CD4-positive, alpha-beta T cell (primary cell): Measurements from ENCODE around the gene ELMO1. TPM values are rescaled to one million over a fixed set of nuclear protein-coding genes. Genes with fewer than 3 reads are reported as not detected.
"Not testable (repeated sequence)": the region's sequence is repeated elsewhere in the genome, so short reads cannot be mapped to it uniquely, and the experiment has no call there.

Experiments used
- ATAC-seq: fragments of 200-7000 bp; cut with Tn5 transposase; one replicate; pipeline ENCODE4 v1.10.0; 2022; ENCODE audit warnings: mild to moderate bottlenecking; ENCODE audit not compliant: poor library complexity
- CTCF ChIA-PET: fragments of 350-600 bp; sonication (Branson Sonifier 250); formaldehyde crosslinking; loops from one replicate; lab custom pipeline; 2021; ENCODE audit warnings: antibody characterized with exemption, inconsistent platforms; lab: Charles Lee
- POLR2A ChIA-PET: fragments of 350-600 bp; sonication (Branson Sonifier 250); formaldehyde crosslinking; loops from one replicate; lab custom pipeline; 2021; ENCODE audit warnings: antibody characterized with exemption, inconsistent platforms; lab: Charles Lee
- DNase-seq, 14 experiments: peaks; one replicate each; pipeline ENCODE4 v3.0.0-alpha.2; 2013 to 2020; ENCODE audit warnings: mixed read lengths in 2 of 14
- H3K27ac ChIP-seq, 2 donors: one replicate each; pipeline versions ENCODE4 v1.5.1 to v1.7.0; 2013; ENCODE audit warnings: low read length in 2 of 2, low read depth in 1 of 2, mild to moderate bottlenecking in 1 of 2
- H3K27me3 ChIP-seq, 2 experiments: 1 replicate in 1 of 2; 2 replicates in 1 of 2; pipeline versions ENCODE4 v1.6.1 to v1.7.0; 2013; ENCODE audit warnings: low read length in 2 of 2, control low read depth in 1 of 2, mild to moderate bottlenecking in 1 of 2, moderate library complexity in 1 of 2; ENCODE audit not compliant: insufficient read depth in 2 of 2, control insufficient read depth in 1 of 2
- H3K36me3 ChIP-seq: one replicate; pipeline ENCODE4 v1.6.1; 2013; ENCODE audit warnings: low read length, control low read depth; ENCODE audit not compliant: insufficient read depth
- H3K4me1 ChIP-seq: one replicate; pipeline ENCODE4 v1.6.1; 2013; ENCODE audit warnings: low read length, control low read depth; ENCODE audit not compliant: insufficient read depth
- H3K4me3 ChIP-seq: one replicate; pipeline ENCODE4 v1.5.1; 2013; ENCODE audit warnings: mild to moderate bottlenecking, low read length, moderate library complexity
- H3K9me3 ChIP-seq, 2 experiments: 1 replicate in 1 of 2; 2 replicates in 1 of 2; pipeline versions ENCODE4 v1.6.1 to v1.7.0; 2013; ENCODE audit warnings: low read length in 2 of 2, mild to moderate bottlenecking in 2 of 2, control low read depth in 1 of 2, moderate library complexity in 1 of 2; ENCODE audit not compliant: control insufficient read depth in 1 of 2, insufficient read depth in 1 of 2
- H3K27ac Mint-ChIP-seq: one replicate; pipeline ENCODE4 v1.8.0; 2020; ENCODE audit warnings: mixed read lengths
- H3K27me3 Mint-ChIP-seq: one replicate; pipeline ENCODE4 v1.8.0; 2021; ENCODE audit warnings: mixed read lengths
- H3K36me3 Mint-ChIP-seq: one replicate; pipeline ENCODE4 v1.8.0; 2021; ENCODE audit warnings: low read depth, mixed read lengths
- H3K4me1 Mint-ChIP-seq: one replicate; pipeline ENCODE4 v1.8.0; 2021; ENCODE audit warnings: low read depth, mixed read lengths
- H3K4me3 Mint-ChIP-seq: one replicate; pipeline ENCODE4 v1.8.0; 2020; ENCODE audit warnings: mild to moderate bottlenecking, mixed read lengths
- H3K9me3 Mint-ChIP-seq: one replicate; pipeline ENCODE4 v1.8.0; 2020; ENCODE audit warnings: mixed read lengths
- CTCF ChIP-seq: fragments of 200-600 bp; IDR thresholded peaks from one replicate; pipeline ENCODE4 v1.8.0; 2022; ENCODE audit warnings: antibody characterized with exemption, mild to moderate bottlenecking
- intact Hi-C, 2 experiments: fragments of 100-400 bp; cut with DNase I in 1 of 2; cut with micrococcal nuclease in 1 of 2; formaldehyde crosslinking; loops; one replicate each; pipeline versions ENCODE4 v1.15.1 to v1.9.0; 2023 to 2025; cut with DNase I, micrococcal nuclease
- total RNA-seq, 174 experiments: library from RNA in 2 of 174; stranded (reverse) in 2 of 174; gene quantifications; one replicate each; pipeline ENCODE4 v1.2.3 and lab custom pipeline; 2021 to 2026

ELMO1 gene
- total RNA-seq, 2 experiments from 2014 or later, result 117 to 120 TPM

- CTCF ChIA-PET, result interaction anchor here (0.8 kb wide), 1 partner anchor 67 kb away, joined by 3 read pairs; no protein-coding TSS in a partner anchor
- Histone ChIP-seq H3K27me3 (no peaks in the 10 kb centered on the region), H3K9me3 (no peaks in the 10 kb centered on the region), H3K4me1 (no peaks in the 10 kb centered on the region), H3K4me3 (no peak overlapping the region), H3K36me3 (no peaks in the 10 kb centered on the region), H3K27ac (no peak overlapping the region)
- ATAC-seq, result no peak
- Mint-ChIP-seq H3K4me1 (peaks cover 46% of the 10 kb centered on the region), H3K4me3 (no peak overlapping the region), H3K27ac (no peak overlapping the region), H3K9me3 (no peaks in the 10 kb centered on the region), H3K36me3 (peaks cover 58% of the 10 kb centered on the region), H3K27me3 (no peaks in the 10 kb centered on the region)
- intact Hi-C loops, result loop anchor here in 1 of 2 experiments (10.0 kb wide), 1 partner anchor 205 kb away; no protein-coding TSS in a partner anchor
- no peak for TF ChIP-seq CTCF
- POLR2A ChIA-PET, result no interaction called here
- DNase-seq, result no peak
Observed at GRCh38 chr7:36979810-36980248, 468.8 kb downstream of the ELMO1 start.

- Histone ChIP-seq H3K4me3 (no peak overlapping the region), H3K27me3 (no peaks in the 10 kb centered on the region), H3K27ac (no peak overlapping the region), H3K9me3 (peaks cover 0 to 5% of the 10 kb centered on the region in 2 experiments), H3K4me1 (no peaks in the 10 kb centered on the region), H3K36me3 (peaks cover under 1% of the 10 kb centered on the region)
- ATAC-seq (no peak), DNase-seq (no peak)
- ChIA-PET POLR2A (no interaction called here), CTCF (no interaction called here)
- peak overlapping the region; percentile 23 for H3K27ac Mint-ChIP-seq
- no peak for TF ChIP-seq CTCF
- H3K27me3 Mint-ChIP-seq, result no peaks in the 10 kb centered on the region
- intact Hi-C loops, result no loop called here
- H3K4me3 Mint-ChIP-seq, result no peak overlapping the region
- H3K4me1 Mint-ChIP-seq, result peaks cover 37% of the 10 kb centered on the region
- H3K9me3 Mint-ChIP-seq, result no peaks in the 10 kb centered on the region
- peaks cover 57% of the 10 kb centered on the region for H3K36me3 Mint-ChIP-seq
Observed at GRCh38 chr7:36978461-36978860, 470.2 kb downstream of the ELMO1 start.

- Mint-ChIP-seq H3K4me3 (no peak overlapping the region), H3K36me3 (peaks cover 57% of the 10 kb centered on the region), H3K4me1 (peaks cover 37% of the 10 kb centered on the region), H3K9me3 (no peaks in the 10 kb centered on the region), H3K27ac (peak overlapping the region; percentile 23), H3K27me3 (no peaks in the 10 kb centered on the region)
- Histone ChIP-seq H3K36me3 (peaks cover 6% of the 10 kb centered on the region), H3K9me3 (peaks cover 0 to 7% of the 10 kb centered on the region in 2 experiments), H3K4me1 (peaks cover 2% of the 10 kb centered on the region), H3K27me3 (no peaks in the 10 kb centered on the region), H3K27ac (no peak overlapping the region), H3K4me3 (no peak overlapping the region)
- ATAC-seq (no peak), DNase-seq (no peak)
- intact Hi-C loops, result no loop called here
- no peak for TF ChIP-seq CTCF
- ChIA-PET CTCF (interaction anchor here (1.1 kb wide), 1 partner anchor 10 kb away, joined by 3 read pairs; no protein-coding TSS in a partner anchor), POLR2A (no interaction called here)
Observed at GRCh38 chr7:36977878-36978277, 470.8 kb downstream of the ELMO1 start.

- DNase-seq, ATAC-seq, CTCF ChIA-PET, H3K9me3 Mint-ChIP-seq, H3K27ac Mint-ChIP-seq, H3K4me3 ChIP-seq, POLR2A ChIA-PET, intact Hi-C loops, H3K27me3 ChIP-seq, H3K27me3 Mint-ChIP-seq, H3K4me3 Mint-ChIP-seq, H3K36me3 ChIP-seq, H3K9me3 ChIP-seq, H3K27ac ChIP-seq: not testable (repeated sequence)
- H3K4me1 Mint-ChIP-seq, result peaks cover 52% of the 10 kb centered on the region
- H3K36me3 Mint-ChIP-seq, result peaks cover 53% of the 10 kb centered on the region
- H3K4me1 ChIP-seq, result peaks cover 17% of the 10 kb centered on the region
Observed at GRCh38 chr7:36973534-36973933, 475.1 kb downstream of the ELMO1 start.
